Adrenal gland (tissue), 12 donors: ENCODE data around the gene IFNA17. TPM values are rescaled to one million over a fixed set of nuclear protein-coding genes. Genes with fewer than 3 reads are reported as not detected.
A peak's percentile ranks its signal among the peaks of the same experiment; 100 is the strongest.
"Not testable (repeated sequence)": the region's sequence is repeated elsewhere in the genome, so short reads cannot be mapped to it uniquely, and the experiment has no call there.

Source experiments
- DNase-seq, 7 donors: peaks; one replicate each; pipeline ENCODE4 v3.0.0-alpha.2; 2019 to 2020
- H3K27ac ChIP-seq, 5 donors: fragments of 200-600 bp; sonication (generic) in 4 of 5; 1 replicate in 3 of 5; 2 replicates in 2 of 5; pipeline versions ENCODE4 v1.5.1 to v1.8.0; 2016 to 2020; ENCODE audit warnings: mild to moderate bottlenecking in 1 of 5
- H3K27me3 ChIP-seq: fragments of 200-600 bp; 2 replicates; pipeline ENCODE4 v1.8.0; 2021
- H3K36me3 ChIP-seq, 2 donors: fragments of 200-600 bp; replicated peaks in 1 of 2; 1 replicate in 1 of 2; 2 replicates in 1 of 2; pipeline versions ENCODE4 v1.5.1 to v1.8.0; 2018 to 2022
- H3K4me1 ChIP-seq, 2 donors: fragments of 200-600 bp; replicated peaks in 1 of 2; 1 replicate in 1 of 2; 2 replicates in 1 of 2; pipeline versions ENCODE4 v1.5.1 to v1.8.0; 2018 to 2021
- H3K4me3 ChIP-seq, 4 donors: fragments of 200-600 bp; sonication (generic) in 3 of 4; one replicate each; pipeline ENCODE4 v1.5.1; 2016 to 2018
- H3K9me3 ChIP-seq, 3 donors: fragments of 200-600 bp; sonication (generic) in 1 of 3; replicated peaks in 1 of 3; 1 replicate in 2 of 3; 2 replicates in 1 of 3; pipeline versions ENCODE4 v1.5.1 to v1.8.0; 2016 to 2021
- CTCF ChIP-seq, 6 experiments: fragments of 450-650 bp in 4 of 6; fragments of 200-600 bp in 2 of 6; sonication (generic) in 1 of 6; IDR thresholded peaks; 1 replicate in 5 of 6; 2 replicates in 1 of 6; pipeline versions ENCODE4 v1.5.1 to v1.8.0; 2016 to 2021; ENCODE audit warnings: antibody characterized with exemption in 6 of 6, mild to moderate bottlenecking in 2 of 6, moderate library complexity in 1 of 6
- POLR2A ChIP-seq, 2 donors: fragments of 450-650 bp; IDR thresholded peaks; one replicate each; pipeline ENCODE4 v1.6.1; 2017; ENCODE audit warnings: antibody characterized with exemption in 2 of 2, mild to moderate bottlenecking in 2 of 2, moderate library complexity in 1 of 2
- WGBS, 4 donors: extraction: QIAGEN DNeasy Blood & Tissue Kit in 2 of 4; methylation state at CpG; one replicate each; pipeline versions ENCODE4 v1.1.5 to v1.1.7; 2013 to 2017; 5-methylcytosine and 5-hydroxymethylcytosine counted together
- intact Hi-C, 2 donors: fragments of 100-400 bp; cut with DNase I; formaldehyde crosslinking; loops; one replicate each; pipeline versions ENCODE4 v1.14.1 to v1.15.0; 2022 to 2023
- polyA plus RNA-seq, 3 donors: library from polyadenylated mRNA; stranded (reverse); fragments of 200-250 nt in 2 of 3; fragments of 350-450 nt in 1 of 3; fragmentation: Illumina TruSeq in 1 of 3; extraction: RNeasy Lipid Tissue Mini Kit (QIAGEN cat#74804) in 1 of 3; gene quantifications; one replicate each; pipeline ENCODE4 v1.2.3, GENCODE V29; 2013 to 2014
- total RNA-seq, 9 donors: library from RNA; depleted of rRNA in 4 of 9; stranded (reverse); fragments of >200 nt in 4 of 9; fragments of 120-200 nt in 1 of 9; fragmentation: NEBNext Ultra II Directional in 1 of 9; extraction: Animal tissue kit (Norgen Biotek cat#: 25700) in 1 of 9; gene quantifications; one replicate each; pipeline versions ENCODE4 v1.1.0 to v1.2.4, GENCODE V29; 2013 to 2023
- donor health status: healthy with polysubstance abuse.
- donor health status: Bipolar disorder and iron deficiency.
- donor health status: DM: yes; HTN: yes; CAD: no.
- donor health status: DM: no; HTN: no; CAD: no.
- donor health status: DM: no; HTN: no; CAD: no.
- donor health status: DM: yes; HTN: yes; CAD: no.

IFNA17 gene
- total and polyA plus RNA-seq, 12 donors: not detected

DNA sequence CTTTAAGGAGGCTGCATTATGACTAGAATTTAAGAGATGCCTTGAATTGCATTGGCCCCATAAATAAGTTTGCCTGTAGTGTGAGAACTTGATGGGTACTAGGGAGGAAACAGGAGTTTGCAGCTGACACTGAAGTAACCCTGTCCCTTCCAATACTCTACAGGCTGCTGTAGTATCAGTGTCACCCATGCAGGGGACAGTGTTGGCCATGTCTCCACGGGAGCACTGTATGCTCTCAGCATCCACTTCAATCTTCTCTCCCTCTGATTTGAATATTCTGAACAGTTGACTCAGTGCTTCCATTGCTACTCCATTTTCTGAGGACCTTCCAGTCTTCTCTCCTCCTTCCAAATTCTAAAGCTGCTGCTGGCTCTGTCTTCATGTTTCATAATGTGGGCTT lies 23.2 kb upstream of the IFNA17 start:
- no peak for DNase-seq
- no peak overlapping the region for H3K27ac ChIP-seq
- intact Hi-C loops: no loop called here
- H3K27me3 ChIP-seq: peaks cover 16% of the 10 kb centered on the region
- 32 to 62% (median 41%) methylated on average over 1 of the region's 1 CpG for WGBS, 4 donors
- H3K4me1 ChIP-seq: no peaks in the 10 kb centered on the region
- no peaks in the 10 kb centered on the region for H3K9me3 ChIP-seq
- TF ChIP-seq CTCF (IDR thresholded peaks at IDR 0.05) (no peak), POLR2A (IDR thresholded peaks at IDR 0.05) (no peak)
- no peaks in the 10 kb centered on the region for H3K36me3 ChIP-seq
- H3K4me3 ChIP-seq: no peak overlapping the region

DNA sequence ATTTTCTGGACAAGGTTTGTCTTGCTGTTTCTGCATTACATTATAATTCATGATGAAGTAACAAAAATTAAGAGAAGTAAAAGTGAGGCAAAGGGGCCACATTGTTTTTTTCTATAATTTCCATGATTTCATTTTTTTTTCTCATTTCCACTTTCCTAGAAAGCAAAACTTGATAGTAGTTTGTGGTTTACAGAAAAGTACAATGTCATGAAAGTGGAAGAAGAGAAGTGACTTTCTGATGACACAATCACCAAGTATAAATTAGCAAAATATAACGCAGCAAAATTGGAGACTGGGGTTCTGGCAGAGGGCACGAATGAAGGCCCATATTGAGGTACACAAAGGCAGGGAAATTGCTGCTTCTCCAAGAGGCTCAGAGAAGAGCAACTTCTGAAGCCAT lies 16.8 kb upstream of the IFNA17 start:
- TF ChIP-seq CTCF (IDR thresholded peaks at IDR 0.05) (no peak), POLR2A (IDR thresholded peaks at IDR 0.05) (no peak)
- Histone ChIP-seq H3K27ac (no peak overlapping the region), H3K9me3 (no peaks in the 10 kb centered on the region), H3K4me3 (no peak overlapping the region), H3K36me3 (no peaks in the 10 kb centered on the region), H3K4me1 (no peaks in the 10 kb centered on the region), H3K27me3 (peaks cover 18% of the 10 kb centered on the region)
- 22 to 58% (median 36%) methylated on average over 2 of the region's 2 CpGs for WGBS, 4 donors
- DNase-seq: no peak
- intact Hi-C loops: no loop called here

DNA sequence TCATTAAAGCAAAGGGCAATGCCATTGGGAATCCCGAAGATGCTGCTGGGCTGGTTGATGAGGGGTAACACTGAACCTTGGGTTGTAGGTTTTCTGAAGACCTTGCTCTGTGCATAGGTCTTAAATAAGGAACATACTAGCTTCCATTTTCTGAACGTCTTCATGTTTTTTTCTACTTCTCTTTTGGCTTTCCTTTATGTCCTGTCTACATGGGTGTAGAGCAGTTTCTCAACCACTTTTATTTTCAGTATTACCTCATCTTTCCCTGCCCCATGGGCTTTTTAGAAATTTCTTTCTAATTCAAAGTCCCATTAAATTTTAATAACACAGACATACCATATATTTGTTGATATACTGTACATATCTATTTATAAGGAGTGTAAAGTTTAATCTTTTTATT lies 11.9 kb upstream of the IFNA17 start, which contains the start of gene IFNA14:
Gene IFNA14, minus strand, starts transcription at position 95 of the 400 bp plus-strand sequence. Its CDS starts 70 bp downstream, at position 25.
- no peaks in the 10 kb centered on the region for H3K4me1 ChIP-seq
- no peak within 1 kb of the TSS for H3K27ac ChIP-seq
- no peak for TF ChIP-seq POLR2A (IDR thresholded peaks at IDR 0.05)
- no peak for TF ChIP-seq CTCF (IDR thresholded peaks at IDR 0.05)
- no peak for DNase-seq
- intact Hi-C loops: no loop called here
- no peaks in the 10 kb centered on the region for H3K9me3 ChIP-seq
- H3K4me3 ChIP-seq: no peak within 1 kb of the TSS
- H3K36me3 ChIP-seq: no peaks in the 10 kb centered on the region
- WGBS, 4 donors: 60 to 69% (median 64%) methylated on average over 2 of the region's 2 CpGs
- H3K27me3 ChIP-seq: peaks cover 7% of the 10 kb centered on the region

- H3K36me3 ChIP-seq, H3K27me3 ChIP-seq, H3K4me3 ChIP-seq, intact Hi-C loops, H3K9me3 ChIP-seq, H3K27ac ChIP-seq, H3K4me1 ChIP-seq, DNase-seq: not testable (repeated sequence)
- 9 to 13% (median 11%) methylated on average over 1 of the region's 1 CpG for WGBS, 4 donors
Observed at GRCh38 chr9:21236360-21236714, 8.3 kb upstream of the IFNA17 start.

GRCh38 chr9:21235468-21236359 lies 7.7 kb upstream of the IFNA17 start:
- 29 to 39% (median 35%) methylated on average over 8 of the region's 8 CpGs for WGBS, 4 donors
- peak; percentile 14 to 47 (median 42) for TF ChIP-seq CTCF (IDR thresholded peaks at IDR 0.05)
- H3K27me3 ChIP-seq, H3K27ac ChIP-seq, intact Hi-C loops, H3K4me1 ChIP-seq, H3K36me3 ChIP-seq, H3K9me3 ChIP-seq, H3K4me3 ChIP-seq: not testable (repeated sequence)
- peak in 6 of 7 donors; percentile 23 to 68 (median 38) for DNase-seq
